ENCODE data around the gene TRAF3.

DNA sequence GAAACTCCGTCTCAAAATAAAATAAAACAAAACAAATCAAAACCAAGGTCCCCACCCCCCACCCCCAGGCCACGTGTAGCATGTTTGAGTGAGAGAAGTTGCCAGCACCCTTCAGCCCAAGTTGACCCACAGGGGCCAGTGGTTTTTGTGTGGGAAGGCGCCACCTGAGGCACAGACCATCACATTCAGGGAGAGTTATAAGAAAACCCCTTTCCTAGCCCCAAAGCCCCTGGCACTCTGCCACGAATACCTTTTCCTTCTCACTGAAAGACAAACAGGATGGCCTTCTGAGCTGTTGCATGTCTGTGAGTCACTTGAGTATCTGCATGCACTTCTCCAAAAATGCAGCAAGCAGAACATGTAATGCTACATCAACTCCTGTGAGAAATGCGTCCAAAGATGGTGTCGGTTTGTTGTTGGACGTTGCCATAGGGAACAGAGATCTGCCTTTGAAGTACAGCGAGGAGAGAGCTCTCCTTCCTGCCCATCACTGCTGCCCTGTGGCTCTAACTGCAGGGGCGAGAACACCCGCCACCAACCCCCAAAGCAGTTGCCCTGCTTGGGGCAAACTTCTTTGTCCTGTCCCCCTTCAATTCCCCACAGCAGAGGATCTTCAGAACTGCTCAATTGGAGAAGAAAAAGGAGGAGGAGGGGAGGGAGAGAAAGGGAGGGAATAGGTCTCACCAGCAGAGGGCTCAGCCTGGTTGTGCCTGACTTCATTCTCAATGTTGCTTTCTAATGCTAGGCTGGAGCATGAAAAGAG, 2.7 kb upstream of the TRAF3 start:
- TF ChIP-seq TCF4 (CRISPR knock-in tag; IDR thresholded peaks at IDR 0.05; ENCODE audit: borderline replicate concordance) (no peak), ZC3H10 (CRISPR knock-in tag; IDR thresholded peaks at IDR 0.05) (no peak)

All from SK-N-SH treated with all-trans-retinoic acid at 6 μM for 48 hours (cell line).